H9 (cell line): ENCODE data around the gene BIRC5. TPM values are rescaled to one million over a fixed set of nuclear protein-coding genes. Genes with fewer than 3 reads are reported as not detected.

Experiments
- DNase-seq: peaks from one replicate; pipeline ENCODE4 v3.0.0-alpha.2; 2017
- H2AFZ ChIP-seq: one replicate; pipeline ENCODE4 v1.6.1; 2013; ENCODE audit warnings: mild to moderate bottlenecking, low read length, control low read depth, moderate library complexity
- H2AK5ac ChIP-seq: 2 replicates; pipeline ENCODE4 v1.6.1; 2013; ENCODE audit warnings: low read length, control low read depth, mixed read lengths; ENCODE audit not compliant: insufficient read length
- H2BK120ac ChIP-seq: one replicate; pipeline ENCODE4 v1.6.1; 2013; ENCODE audit warnings: low read depth, mild to moderate bottlenecking, low read length, control low read depth, inconsistent platforms; ENCODE audit not compliant: poor library complexity, severe bottlenecking
- H2BK12ac ChIP-seq: 2 replicates; pipeline ENCODE4 v1.6.1; 2013; ENCODE audit warnings: low read length, control low read depth, mixed read lengths, low read depth; ENCODE audit not compliant: insufficient read length
- H2BK15ac ChIP-seq: 2 replicates; pipeline ENCODE4 v1.6.1; 2013; ENCODE audit warnings: low read depth, low read length, control low read depth
- H2BK20ac ChIP-seq: one replicate; pipeline ENCODE4 v1.6.1; 2013; ENCODE audit warnings: low read depth, mild to moderate bottlenecking, low read length, control low read depth, inconsistent platforms; ENCODE audit not compliant: poor library complexity, severe bottlenecking
- H2BK5ac ChIP-seq: 2 replicates; pipeline ENCODE4 v1.6.1; 2013; ENCODE audit warnings: low read length, control low read depth, mixed read lengths; ENCODE audit not compliant: insufficient read length
- H3K14ac ChIP-seq: 2 replicates; pipeline ENCODE4 v1.6.1; 2013; ENCODE audit warnings: low read length, control low read depth; ENCODE audit not compliant: insufficient read depth
- H3K18ac ChIP-seq: 2 replicates; pipeline ENCODE4 v1.6.1; 2013; ENCODE audit warnings: low read depth, mild to moderate bottlenecking, mixed read lengths, low read length, control low read depth; ENCODE audit not compliant: insufficient read length
- H3K23ac ChIP-seq: 2 replicates; pipeline ENCODE4 v1.6.1; 2013; ENCODE audit warnings: low read length, control low read depth, mixed read lengths, low read depth; ENCODE audit not compliant: insufficient read length
- H3K23me2 ChIP-seq: 2 replicates; pipeline ENCODE4 v1.6.1; 2013; ENCODE audit warnings: low read depth, mild to moderate bottlenecking, mixed read lengths, low read length, control low read depth; ENCODE audit not compliant: insufficient read length, poor library complexity, severe bottlenecking
- H3K27ac ChIP-seq: 2 replicates; pipeline ENCODE4 v1.5.1; 2013; ENCODE audit warnings: low read length, control low read depth, mixed read lengths, low read depth; ENCODE audit not compliant: insufficient read length
- H3K27me3 ChIP-seq: 2 replicates; pipeline ENCODE4 v1.6.1; 2013; ENCODE audit warnings: low read length, control low read depth, inconsistent platforms; ENCODE audit not compliant: insufficient read depth
- H3K4ac ChIP-seq: 2 replicates; pipeline ENCODE4 v1.6.1; 2013; ENCODE audit warnings: low read depth, mild to moderate bottlenecking, control low read depth, inconsistent platforms, low read length, moderate library complexity
- H3K4me1 ChIP-seq: 2 replicates; pipeline ENCODE4 v1.6.1; 2013; ENCODE audit warnings: low read length, control low read depth, inconsistent platforms; ENCODE audit not compliant: insufficient read depth
- H3K4me2 ChIP-seq: 2 replicates; pipeline ENCODE4 v1.6.1; 2013; ENCODE audit warnings: low read length, control low read depth, mixed read lengths; ENCODE audit not compliant: insufficient read length, insufficient read depth
- H3K56ac ChIP-seq: 2 replicates; pipeline ENCODE4 v1.6.1; 2013; ENCODE audit warnings: low read depth, mild to moderate bottlenecking, mixed read lengths, low read length, control low read depth; ENCODE audit not compliant: insufficient read length
- H3K79me1 ChIP-seq: 2 replicates; pipeline ENCODE4 v1.6.1; 2013; ENCODE audit warnings: low read depth, mild to moderate bottlenecking, moderate library complexity, low read length, control low read depth, inconsistent platforms; ENCODE audit not compliant: insufficient read depth, poor library complexity, severe bottlenecking
- H3K79me2 ChIP-seq: 2 replicates; pipeline ENCODE4 v1.6.1; 2013; ENCODE audit warnings: low read length, control low read depth, inconsistent platforms; ENCODE audit not compliant: insufficient read depth
- H3K9ac ChIP-seq: 2 replicates; pipeline ENCODE4 v1.6.1; 2013; ENCODE audit warnings: low read length, control low read depth, mixed read lengths; ENCODE audit not compliant: insufficient read length; ENCODE audit errors: extremely low read depth
- H3K9me3 ChIP-seq: one replicate; pipeline ENCODE4 v1.6.1; 2013; ENCODE audit warnings: low read depth, low read length, inconsistent platforms; ENCODE audit not compliant: control insufficient read depth
- H3T11ph ChIP-seq: one replicate; pipeline ENCODE4 v1.6.1; 2013; ENCODE audit warnings: mild to moderate bottlenecking, low read length, control low read depth, inconsistent platforms
- H4K20me1 ChIP-seq: one replicate; pipeline ENCODE4 v1.6.1; 2013; ENCODE audit not compliant: control insufficient read depth, insufficient read length, insufficient read depth
- H4K5ac ChIP-seq: 2 replicates; pipeline ENCODE4 v1.6.1; 2013; ENCODE audit warnings: low read depth, mild to moderate bottlenecking, mixed read lengths, low read length, control low read depth; ENCODE audit not compliant: insufficient read length
- H4K8ac ChIP-seq: replicated peaks from 2 replicates; pipeline ENCODE4 v1.6.1; 2013; ENCODE audit warnings: low read length, control low read depth, mixed read lengths, low read depth; ENCODE audit not compliant: insufficient read length
- H4K91ac ChIP-seq: 2 replicates; pipeline ENCODE4 v1.6.1; 2013; ENCODE audit warnings: low read depth, mild to moderate bottlenecking, moderate library complexity, mixed read lengths, low read length, control low read depth; ENCODE audit not compliant: insufficient read length
- H3K27ac Mint-ChIP-seq, 3 experiments: 2 replicates in 2 of 3; 3 replicates in 1 of 3; pipeline ENCODE4 v1.8.0; 2020 to 2021; ENCODE audit warnings: mixed read lengths in 3 of 3, mild to moderate bottlenecking in 1 of 3, moderate library complexity in 1 of 3
- H3K27me3 Mint-ChIP-seq: 2 replicates; pipeline ENCODE4 v1.8.0; 2021; ENCODE audit warnings: low read depth, mild to moderate bottlenecking, moderate library complexity, mixed read lengths
- H3K36me3 Mint-ChIP-seq, 3 experiments: 2 replicates in 2 of 3; 3 replicates in 1 of 3; pipeline ENCODE4 v1.8.0; 2020 to 2021; ENCODE audit warnings: low read depth in 3 of 3, mixed read lengths in 3 of 3; ENCODE audit not compliant: insufficient read depth in 1 of 3
- H3K4me1 Mint-ChIP-seq, 2 experiments: 2 replicates each; pipeline ENCODE4 v1.8.0; 2020; ENCODE audit warnings: mixed read lengths in 2 of 2
- H3K4me3 Mint-ChIP-seq, 2 experiments: 2 replicates in 1 of 2; 3 replicates in 1 of 2; pipeline ENCODE4 v1.8.0; 2020 to 2021; ENCODE audit warnings: mild to moderate bottlenecking in 2 of 2, mixed read lengths in 2 of 2, moderate library complexity in 1 of 2
- H3K9me3 Mint-ChIP-seq, 2 experiments: 2 replicates in 1 of 2; 3 replicates in 1 of 2; pipeline ENCODE4 v1.8.0; 2020; ENCODE audit warnings: mild to moderate bottlenecking in 2 of 2, mixed read lengths in 2 of 2, moderate library complexity in 1 of 2
- WGBS: extraction: QIAGEN DNeasy Blood & Tissue Kit; methylation state at CpG from one replicate; pipeline ENCODE4 v1.1.7; 2013; ENCODE audit warnings: missing lambda C conversion rate, low lambda C conversion rate, mixed read lengths; ENCODE audit not compliant: insufficient read length; ENCODE audit errors: extremely low coverage; 5-methylcytosine and 5-hydroxymethylcytosine counted together
- total RNA-seq: library from RNA; stranded (reverse); gene quantifications from 2 replicates; pipeline ENCODE4 v1.2.1, GENCODE V29; 2021
- TF ChIP-seq, protein P1 (sequence below): fragments of 200-600 bp; sonication (generic); conservative IDR thresholded peaks from 3 replicates; pipeline ENCODE4 v1.8.0; 2021; ENCODE audit warnings: antibody characterized with exemption, mild to moderate bottlenecking

Gene BIRC5
- total RNA-seq, 1 experiment from 2014 or later, result 97.8 TPM

DNA sequence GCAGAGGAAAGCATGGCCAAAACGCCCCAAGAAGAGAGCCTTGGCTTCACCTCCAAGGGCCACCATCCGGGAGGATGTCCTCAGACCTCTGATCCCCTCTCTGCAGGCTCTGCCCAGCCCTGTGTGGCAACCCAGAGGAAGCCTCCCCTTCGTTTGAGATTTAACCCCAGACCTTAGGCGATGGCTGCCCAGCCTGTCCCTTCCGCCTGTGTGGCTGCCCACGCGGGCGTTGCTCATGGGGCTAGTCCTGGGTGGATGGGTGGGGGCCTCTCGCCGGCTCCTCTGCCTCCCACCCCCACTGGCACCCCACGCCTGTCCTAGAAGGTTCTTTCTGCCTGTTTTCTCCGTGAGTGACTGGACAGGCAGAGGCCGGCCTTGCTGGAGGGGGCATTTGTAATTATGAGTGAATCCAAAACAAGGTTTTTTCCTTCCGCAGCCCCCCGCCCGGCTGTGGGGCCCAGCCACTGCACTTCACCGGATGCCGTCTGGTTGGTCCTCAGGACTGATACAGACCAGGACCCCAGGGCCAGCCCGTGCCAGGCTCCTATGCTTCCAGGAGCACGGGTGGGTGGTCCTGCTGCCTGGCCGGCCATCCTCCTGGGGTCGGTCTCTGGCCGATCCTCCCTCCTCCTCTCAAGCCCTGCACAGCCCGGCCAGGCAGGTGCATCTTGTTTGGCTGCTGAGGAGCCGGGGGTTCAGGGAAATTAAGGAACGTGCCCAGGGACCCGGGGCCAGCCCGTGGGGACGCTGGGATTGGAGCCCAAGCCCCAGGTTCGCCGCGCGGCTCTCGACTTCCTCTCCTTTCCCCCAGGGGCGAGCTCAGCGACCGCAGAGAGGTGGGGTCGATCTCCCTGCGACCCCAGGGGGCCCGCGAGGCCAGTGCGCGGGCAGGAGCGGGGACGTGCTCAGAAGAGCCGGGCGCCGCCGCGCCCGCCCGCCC lies 17.2 kb downstream of the BIRC5 start, which contains the start of gene TMEM235:
Gene TMEM235, plus strand, starts transcription at position 636 of the 940 bp plus-strand sequence. CDS start 393 bp downstream, outside the sequence.
- no peaks in the 10 kb centered on the region; a peak in 1 of 5 replicates for H3K9me3 Mint-ChIP-seq
- H3K36me3 Mint-ChIP-seq, result no peaks in the 10 kb centered on the region
- no peak within 1 kb of the TSS for H3K27ac Mint-ChIP-seq
- H4K5ac ChIP-seq, result no peak within 1 kb of the TSS
- H3K18ac ChIP-seq, result no peak within 1 kb of the TSS
- peaks cover 0 to 15% of the 10 kb centered on the region in 2 experiments; a peak in 2 of 4 replicates for H3K4me1 Mint-ChIP-seq
- H2BK12ac ChIP-seq, result no peak within 1 kb of the TSS
- H3K27me3 ChIP-seq, result peaks cover 6% of the 10 kb centered on the region; the same call in 1 of the 2 replicates
- H2BK120ac ChIP-seq, result no peak within 1 kb of the TSS
- no peak within 1 kb of the TSS for H2BK20ac ChIP-seq
- H3K23ac ChIP-seq, result no peak within 1 kb of the TSS
- no peak within 1 kb of the TSS for H2BK5ac ChIP-seq
- no peak within 1 kb of the TSS for H4K8ac ChIP-seq
- no peaks in the 10 kb centered on the region for H4K20me1 ChIP-seq
- no peaks in the 10 kb centered on the region for H3K9me3 ChIP-seq
- DNase-seq, result peak; percentile 47
- no peaks in the 10 kb centered on the region for H3K23me2 ChIP-seq
- no peak within 1 kb of the TSS for H4K91ac ChIP-seq
- H3K14ac ChIP-seq, result no peak within 1 kb of the TSS; the same call in 1 of the 2 replicates
- no peak within 1 kb of the TSS for H3K9ac ChIP-seq
- no peak within 1 kb of the TSS for H2AFZ ChIP-seq
- H3K27me3 Mint-ChIP-seq, result peaks cover 51% of the 10 kb centered on the region
- H2BK15ac ChIP-seq, result no peak within 1 kb of the TSS; the same call in 1 of the 2 replicates
- H3K79me1 ChIP-seq, result no peaks in the 10 kb centered on the region
- WGBS, result no CpG with 5 or more reads among the region's 52 CpGs
- H3K56ac ChIP-seq, result no peak within 1 kb of the TSS
- TF ChIP-seq, protein P1, sequence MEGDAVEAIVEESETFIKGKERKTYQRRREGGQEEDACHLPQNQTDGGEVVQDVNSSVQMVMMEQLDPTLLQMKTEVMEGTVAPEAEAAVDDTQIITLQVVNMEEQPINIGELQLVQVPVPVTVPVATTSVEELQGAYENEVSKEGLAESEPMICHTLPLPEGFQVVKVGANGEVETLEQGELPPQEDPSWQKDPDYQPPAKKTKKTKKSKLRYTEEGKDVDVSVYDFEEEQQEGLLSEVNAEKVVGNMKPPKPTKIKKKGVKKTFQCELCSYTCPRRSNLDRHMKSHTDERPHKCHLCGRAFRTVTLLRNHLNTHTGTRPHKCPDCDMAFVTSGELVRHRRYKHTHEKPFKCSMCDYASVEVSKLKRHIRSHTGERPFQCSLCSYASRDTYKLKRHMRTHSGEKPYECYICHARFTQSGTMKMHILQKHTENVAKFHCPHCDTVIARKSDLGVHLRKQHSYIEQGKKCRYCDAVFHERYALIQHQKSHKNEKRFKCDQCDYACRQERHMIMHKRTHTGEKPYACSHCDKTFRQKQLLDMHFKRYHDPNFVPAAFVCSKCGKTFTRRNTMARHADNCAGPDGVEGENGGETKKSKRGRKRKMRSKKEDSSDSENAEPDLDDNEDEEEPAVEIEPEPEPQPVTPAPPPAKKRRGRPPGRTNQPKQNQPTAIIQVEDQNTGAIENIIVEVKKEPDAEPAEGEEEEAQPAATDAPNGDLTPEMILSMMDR, result no peak
- no peak within 1 kb of the TSS for H3K27ac ChIP-seq
- no peak within 1 kb of the TSS for H2AK5ac ChIP-seq
- peak within 1 kb of the TSS; percentile 61 to 84 for H3K4me3 Mint-ChIP-seq
- no peaks in the 10 kb centered on the region for H3K79me2 ChIP-seq
- H3K4ac ChIP-seq, result no peak within 1 kb of the TSS
- no peaks in the 10 kb centered on the region for H3K4me1 ChIP-seq
- H3K4me2 ChIP-seq, result peak within 1 kb of the TSS; percentile 70
- H3T11ph ChIP-seq, result no peak within 1 kb of the TSS
